SK-N-DZ (cell line): ENCODE results near the gene TMEM145.

Experiments used
- DNase-seq: peaks from one replicate; pipeline ENCODE4 v3.0.0-alpha.2; 2015; ENCODE audit warnings: low spot score

Gene TMEM145

DNA sequence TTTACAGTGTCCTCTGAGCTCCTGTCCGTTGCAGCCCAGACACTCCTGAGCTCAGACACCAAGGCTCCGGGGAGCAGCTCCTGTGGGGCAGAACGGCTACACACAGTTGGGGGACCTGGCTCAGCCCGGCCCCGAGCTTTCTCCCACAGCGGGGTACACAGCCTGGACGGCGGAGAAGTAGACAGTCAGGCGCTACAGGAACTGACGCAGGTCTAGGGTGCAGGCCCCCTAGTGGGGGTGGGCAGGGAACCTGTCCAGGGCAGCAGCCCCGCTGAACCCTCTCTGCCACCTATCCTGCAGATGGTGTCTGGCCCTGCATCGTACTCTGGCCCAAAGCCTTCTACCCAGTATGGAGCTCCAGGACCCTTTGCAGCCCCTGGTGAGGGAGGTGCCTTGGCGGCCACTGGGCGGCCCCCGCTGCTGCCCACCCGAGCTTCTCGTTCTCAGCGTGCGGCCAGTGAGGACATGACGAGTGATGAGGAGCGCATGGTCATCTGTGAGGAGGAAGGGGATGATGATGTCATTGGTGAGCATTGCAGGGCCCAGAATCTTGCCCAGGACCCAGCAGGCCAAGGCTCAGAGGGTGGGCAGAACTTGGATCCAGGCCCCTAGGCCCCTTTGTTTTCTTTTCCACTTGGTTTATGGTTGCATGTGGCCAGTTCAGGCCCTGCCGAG is 24.1 kb upstream of the TMEM145 start:
- no peak for DNase-seq

DNA sequence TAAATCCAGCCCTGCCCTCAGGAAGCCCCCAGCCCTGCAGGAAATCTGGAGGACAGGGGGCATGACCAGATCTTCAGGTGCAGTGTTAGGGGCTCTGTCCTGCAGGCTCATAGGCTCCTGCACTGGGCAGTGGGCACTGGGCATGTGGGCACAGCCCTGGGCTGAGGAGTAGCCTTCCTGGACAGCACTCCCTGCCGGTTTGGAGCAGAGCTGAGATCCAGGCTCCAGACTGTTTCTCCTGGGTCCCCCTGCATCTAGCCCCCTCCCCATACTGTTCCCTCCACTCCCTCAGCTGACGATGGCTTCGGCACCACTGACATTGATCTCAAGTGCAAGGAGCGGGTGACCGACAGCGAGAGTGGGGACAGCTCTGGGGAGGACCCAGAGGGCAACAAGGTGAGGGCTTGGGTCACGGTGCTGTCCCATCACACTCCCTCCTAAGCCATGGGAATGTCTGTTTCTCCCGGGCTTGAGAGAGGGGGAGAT is 23.5 kb upstream of the TMEM145 start:
- no peak for DNase-seq

- no peak for DNase-seq
Measured at GRCh38 chr19:42290136-42290522, 23.0 kb upstream of the TMEM145 start.

DNA sequence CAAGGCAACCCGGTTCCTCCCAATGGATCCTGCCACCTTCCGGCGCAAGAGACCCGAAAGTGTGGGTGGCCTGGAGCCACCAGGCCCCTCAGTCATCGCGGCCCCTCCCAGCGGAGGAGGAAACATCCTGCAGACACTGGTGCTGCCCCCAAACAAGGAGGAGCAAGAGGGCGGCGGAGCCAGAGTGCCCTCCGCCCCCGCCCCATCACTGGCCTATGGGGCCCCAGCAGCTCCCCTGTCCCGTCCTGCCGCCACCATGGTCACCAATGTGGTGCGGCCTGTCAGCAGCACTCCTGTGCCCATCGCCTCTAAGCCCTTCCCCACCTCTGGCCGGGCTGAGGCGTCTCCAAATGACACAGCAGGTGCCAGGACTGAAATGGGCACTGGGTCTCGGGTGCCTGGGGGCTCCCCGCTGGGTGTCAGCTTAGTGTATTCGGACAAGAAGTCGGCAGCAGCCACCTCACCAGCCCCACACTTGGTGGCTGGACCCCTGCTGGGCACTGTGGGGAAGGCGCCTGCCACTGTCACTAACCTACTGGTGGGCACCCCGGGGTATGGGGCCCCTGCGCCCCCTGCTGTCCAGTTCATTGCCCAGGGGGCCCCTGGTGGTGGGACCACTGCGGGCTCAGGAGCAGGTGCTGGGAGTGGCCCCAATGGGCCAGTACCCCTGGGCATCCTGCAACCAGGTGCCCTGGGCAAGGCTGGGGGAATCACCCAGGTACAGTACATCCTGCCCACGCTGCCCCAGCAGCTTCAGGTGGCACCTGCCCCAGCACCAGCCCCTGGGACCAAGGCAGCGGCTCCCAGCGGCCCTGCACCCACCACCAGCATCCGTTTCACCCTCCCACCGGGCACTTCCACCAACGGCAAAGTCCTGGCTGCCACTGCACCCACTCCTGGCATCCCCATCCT is 22.3 kb upstream of the TMEM145 start:
- peak; percentile 54 for DNase-seq

DNA sequence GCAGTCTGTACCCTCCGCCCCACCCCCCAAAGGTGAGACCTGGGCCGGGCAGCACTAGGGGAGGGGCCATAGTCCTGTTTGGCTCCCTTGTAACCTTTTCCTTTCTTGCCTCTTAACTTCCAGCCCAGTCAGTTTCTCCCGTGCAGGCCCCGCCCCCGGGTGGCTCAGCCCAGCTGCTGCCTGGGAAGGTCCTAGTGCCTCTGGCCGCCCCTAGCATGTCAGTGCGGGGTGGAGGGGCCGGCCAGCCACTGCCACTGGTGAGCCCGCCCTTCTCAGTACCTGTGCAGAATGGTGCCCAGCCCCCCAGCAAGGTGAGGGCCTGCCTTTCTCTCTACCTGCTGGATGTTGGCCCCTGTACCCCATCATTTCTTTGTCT is 21.7 kb upstream of the TMEM145 start:
- no peak for DNase-seq

- DNase-seq = no peak
Measured at GRCh38 chr19:42292042-42292960, 20.8 kb upstream of the TMEM145 start.

DNA sequence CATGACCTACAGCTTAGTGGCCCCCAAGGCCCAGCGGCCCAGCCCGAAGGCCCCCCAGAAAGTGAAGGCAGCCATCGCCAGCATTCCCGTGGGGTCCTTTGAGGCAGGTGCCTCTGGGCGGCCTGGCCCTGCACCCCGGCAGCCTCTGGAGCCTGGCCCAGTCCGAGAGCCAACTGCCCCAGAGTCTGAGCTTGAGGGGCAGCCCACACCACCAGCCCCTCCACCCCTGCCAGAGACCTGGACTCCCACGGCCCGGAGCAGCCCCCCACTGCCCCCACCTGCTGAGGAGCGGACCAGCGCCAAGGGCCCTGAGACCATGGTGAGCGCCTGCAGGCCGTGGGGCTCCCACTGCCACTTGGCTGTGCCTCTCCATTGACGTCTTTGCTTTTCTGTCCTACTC is 20.1 kb upstream of the TMEM145 start:
- no peak for DNase-seq

GRCh38 chr19:42293540-42293939 is 19.6 kb upstream of the TMEM145 start:
- DNase-seq = no peak

GRCh38 chr19:42293948-42294347 is 19.2 kb upstream of the TMEM145 start:
- no peak for DNase-seq

GRCh38 chr19:42294471-42295137 is 18.5 kb upstream of the TMEM145 start:
- DNase-seq = no peak

DNA sequence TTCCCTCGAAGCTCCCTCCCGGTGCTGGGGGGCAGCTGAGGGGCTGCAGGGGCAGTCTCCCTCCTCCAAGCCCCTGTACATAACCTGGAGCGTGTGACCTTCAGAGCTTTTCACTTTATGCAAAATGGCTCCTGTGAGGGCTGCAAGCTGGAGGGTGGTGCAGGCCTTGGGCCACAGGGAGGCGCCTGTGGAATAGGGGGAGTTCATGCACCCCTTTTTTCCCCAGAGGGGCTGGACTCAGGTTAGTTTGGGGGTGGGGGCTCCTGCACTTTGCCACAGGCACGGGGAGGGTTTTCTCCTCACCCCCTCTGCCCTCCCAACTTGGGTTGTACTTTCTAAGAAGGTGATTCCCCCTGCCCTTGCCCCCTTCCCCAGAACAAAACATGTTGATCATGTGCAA is 17.8 kb upstream of the TMEM145 start:
- DNase-seq = no peak

DNA sequence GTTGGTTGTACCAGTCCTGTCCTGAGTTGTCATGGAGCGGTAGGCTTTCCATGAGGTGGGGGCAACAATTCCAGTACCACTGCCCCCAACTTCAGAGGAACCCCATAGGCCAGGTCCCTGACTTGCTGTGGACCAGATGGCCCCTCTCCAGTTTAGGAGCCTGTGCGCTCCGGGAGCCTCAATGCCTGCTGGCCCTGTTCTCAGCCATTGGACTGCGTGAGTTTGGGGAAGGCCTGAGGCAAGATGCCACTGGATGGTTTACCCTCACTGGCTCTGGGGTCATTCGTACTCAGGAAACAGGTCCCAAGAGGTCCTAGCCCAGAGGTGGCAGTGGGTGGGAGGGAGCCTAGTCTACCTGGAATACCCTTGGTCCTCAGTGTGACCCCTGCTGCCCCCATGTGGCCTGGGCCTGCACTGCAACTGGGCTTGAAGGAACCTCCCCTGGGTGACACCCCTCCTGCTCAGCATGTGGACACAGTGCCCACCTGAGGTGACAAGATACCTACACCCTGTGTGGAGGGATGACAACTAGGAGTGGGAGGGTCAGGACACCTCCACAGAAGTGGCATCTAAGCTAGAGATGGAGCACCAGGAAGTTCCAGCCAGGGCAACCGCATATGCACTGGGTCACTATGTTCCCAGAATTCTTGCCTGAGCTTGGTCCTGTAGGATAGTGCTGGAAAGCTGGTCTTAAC is 17.1 kb upstream of the TMEM145 start:
- DNase-seq = peak; percentile 79

- no peak for DNase-seq
Measured at GRCh38 chr19:42297039-42297438, 16.1 kb upstream of the TMEM145 start.

- no peak for DNase-seq
Measured at GRCh38 chr19:42301646-42302203, 11.4 kb upstream of the TMEM145 start, which contains the start of gene PRR19. Gene PRR19 (plus strand): TSS chr19:42302132. CDS start chr19:42309585, 7,453 bp downstream.

DNA sequence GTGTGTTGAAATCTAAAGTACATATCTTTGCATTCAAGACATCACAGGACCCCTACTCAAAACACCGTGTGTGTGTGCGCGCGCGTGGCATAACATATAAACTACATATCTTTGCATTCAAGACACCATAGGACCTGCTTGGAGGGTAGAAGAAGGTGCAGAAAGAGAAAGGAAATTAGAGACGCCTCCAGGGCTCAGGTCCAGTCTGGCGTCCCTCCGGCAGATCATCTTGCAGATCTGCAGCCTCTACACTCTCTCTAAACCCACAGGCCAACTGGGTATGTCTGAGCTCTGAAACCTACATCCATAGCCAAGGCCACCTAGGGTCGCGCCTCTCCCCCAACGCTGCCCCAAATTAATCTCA is 10.0 kb upstream of the TMEM145 start:
- no peak for DNase-seq

- DNase-seq = no peak
Measured at GRCh38 chr19:42303876-42304275, 9.2 kb upstream of the TMEM145 start.

GRCh38 chr19:42306646-42307045 is 6.5 kb upstream of the TMEM145 start:
- DNase-seq = no peak

DNA sequence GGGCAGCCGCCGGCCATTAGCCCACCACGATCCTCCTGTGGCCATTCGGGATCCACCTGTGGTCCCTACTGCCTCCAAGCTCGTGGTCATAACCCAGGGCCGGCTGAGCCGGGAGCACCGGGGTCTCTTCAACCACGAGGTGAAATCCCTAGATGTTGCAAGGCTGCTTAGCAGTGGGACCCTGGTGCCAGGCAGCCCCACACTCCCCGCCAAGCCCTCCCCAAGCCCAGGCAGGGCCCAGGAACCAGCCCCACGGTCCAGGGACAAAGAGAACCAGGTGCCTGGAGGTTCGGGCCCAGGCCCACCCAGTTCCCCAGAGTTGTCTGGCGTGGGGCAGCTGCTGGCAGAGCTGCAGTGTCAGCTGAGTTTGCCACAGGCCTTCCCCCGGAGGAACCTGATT is 3.4 kb upstream of the TMEM145 start:
- DNase-seq = no peak

DNA sequence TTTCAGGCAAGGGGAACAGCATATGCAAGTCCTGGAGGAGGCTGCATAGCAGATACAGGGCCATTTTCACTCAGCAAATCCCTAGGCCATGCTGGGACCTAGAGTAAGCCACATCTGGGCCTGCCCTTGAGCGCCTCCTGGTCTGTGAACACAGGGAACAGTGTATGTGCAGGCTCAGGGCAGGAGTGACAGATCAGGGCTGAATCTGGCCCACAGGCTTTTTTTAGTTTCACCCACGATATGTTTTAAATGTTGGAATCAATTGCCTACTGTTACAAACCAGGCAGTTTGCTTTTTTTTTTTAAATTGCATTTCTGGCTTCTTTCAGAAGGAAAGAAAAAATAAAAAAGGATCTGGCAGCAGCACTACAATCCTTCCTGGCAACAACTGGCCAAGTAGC is 1.5 kb upstream of the TMEM145 start:
- peak; percentile 63 for DNase-seq

GRCh38 chr19:42312370-42312769 is 739 bp upstream of the TMEM145 start:
- DNase-seq = no peak
